ENCODE measurements around the gene CPT1A.

GRCh38 chr11:68865241-68865640 lies 23.5 kb upstream of the CPT1A start:
- TF ChIP-seq CTCF (IDR thresholded peaks at IDR 0.05) (no peak), POLR2AphosphoS5 (IDR thresholded peaks at IDR 0.05; ENCODE audit: low read depth, low read length) (no peak)
